ENCODE data around the gene RBM10. TPM values are rescaled to one million over a fixed set of nuclear protein-coding genes. Genes with fewer than 3 reads are reported as not detected.

RBM10 gene
- total and polyA plus RNA-seq, 7 experiments from 2014 or later, result 24.6 to 55.6 (median 37.0) TPM

DNA sequence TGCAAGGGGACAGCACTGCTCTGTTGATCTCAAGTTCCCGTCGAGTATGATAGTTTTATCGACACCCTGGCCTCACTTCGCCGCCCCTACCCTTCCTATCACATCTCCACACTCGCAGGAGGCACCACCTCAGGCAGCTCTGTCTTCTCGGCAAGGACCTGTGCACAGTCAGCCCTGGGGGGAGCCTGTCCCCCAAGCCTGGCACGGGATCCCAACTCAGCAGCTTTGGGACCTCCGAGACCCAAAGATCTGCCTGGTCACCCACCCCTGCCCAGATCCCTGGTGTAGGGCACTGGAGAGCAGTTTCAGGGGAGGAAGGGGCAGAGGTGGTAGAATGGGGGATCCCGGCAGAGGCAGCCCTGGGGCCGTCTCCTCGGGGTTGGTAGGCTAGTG, 30.6 kb downstream of the RBM10 start:
- Mint-ChIP-seq H3K27ac (peak overlapping the region in 1 of 9 donors; percentile 72), H3K36me3 (peaks cover 0 to 12% (median 8%) of the 10 kb centered on the region in 5 donors)
- POLR2A ChIA-PET, result no interaction called here

DNA sequence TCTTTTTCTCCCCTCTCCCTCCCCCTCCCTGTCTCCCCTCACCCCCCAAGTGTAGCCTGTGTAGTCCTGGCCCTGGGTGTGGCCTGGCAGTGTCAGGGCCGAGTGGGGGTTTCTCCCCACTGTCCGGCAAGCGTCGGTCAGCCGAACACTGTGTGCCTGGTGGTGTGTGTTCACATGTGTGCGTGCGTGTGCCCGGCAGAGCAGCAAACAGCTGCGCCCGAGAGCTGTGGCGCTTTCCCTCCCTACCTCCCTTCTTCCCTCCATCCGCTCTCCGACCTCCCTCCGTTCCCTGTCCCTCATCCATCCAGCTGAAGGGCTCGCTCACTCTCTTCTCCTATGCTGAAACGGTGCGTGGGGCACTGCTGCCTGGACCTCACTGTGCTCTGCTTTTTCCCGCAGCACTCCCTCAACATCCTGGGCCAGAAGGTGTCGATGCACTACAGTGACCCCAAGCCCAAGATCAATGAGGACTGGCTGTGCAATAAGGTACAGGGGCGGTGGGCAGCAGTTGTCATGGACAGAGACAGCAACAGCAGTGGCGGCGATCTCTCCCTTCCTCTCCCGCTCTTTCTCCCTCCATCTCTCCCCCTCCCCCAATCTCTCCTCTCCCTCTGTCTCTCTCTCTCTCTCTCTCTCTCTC, 31.2 kb downstream of the RBM10 start:
- Mint-ChIP-seq H3K9me3 (no peaks in the 10 kb centered on the region), H3K4me1 (peaks cover 0 to 4% (median 0%) of the 10 kb centered on the region in 7 donors), H3K27ac (peak overlapping the region in 1 of 9 donors; percentile 42), H3K4me3 (no peak overlapping the region), H3K27me3 (no peaks in the 10 kb centered on the region), H3K36me3 (peaks cover 0 to 12% (median 10%) of the 10 kb centered on the region in 5 donors)
- Histone ChIP-seq H3K27me3 (ENCODE audit: control insufficient read depth in 2 of 2, insufficient read depth in 2 of 2, low read length in 2 of 2) (no peaks in the 10 kb centered on the region), H3K4me3 (ENCODE audit: low read length) (no peak overlapping the region), H3K27ac (ENCODE audit: low read depth, low read length) (no peak overlapping the region), H3K36me3 (ENCODE audit: control insufficient read depth in 2 of 3, insufficient read depth in 3 of 3, low read length in 3 of 3) (peaks cover 0 to 92% (median 6%) of the 10 kb centered on the region in 3 experiments), H3K9me3 (ENCODE audit: control insufficient read depth in 2 of 3, low read length in 3 of 3) (no peaks in the 10 kb centered on the region), H3K4me1 (ENCODE audit: control insufficient read depth in 2 of 2, insufficient read depth in 2 of 2, low read length in 2 of 2) (no peaks in the 10 kb centered on the region)
- POLR2A ChIA-PET, result no interaction called here
- no peak for DNase-seq
- CTCF ChIA-PET, result no interaction called here
- intact Hi-C loops (cut with micrococcal nuclease), result no loop called here
- no peak for ATAC-seq

More for the DNA sequence above, 30.6 kb downstream of the RBM10 start:
- Histone ChIP-seq H3K9me3 (ENCODE audit: control insufficient read depth in 2 of 3, low read length in 3 of 3) (no peaks in the 10 kb centered on the region), H3K36me3 (ENCODE audit: control insufficient read depth in 2 of 3, insufficient read depth in 3 of 3, low read length in 3 of 3) (peaks cover 0 to 94% (median 6%) of the 10 kb centered on the region in 3 experiments), H3K4me1 (ENCODE audit: control insufficient read depth in 2 of 2, insufficient read depth in 2 of 2, low read length in 2 of 2) (no peaks in the 10 kb centered on the region), H3K27me3 (ENCODE audit: control insufficient read depth in 2 of 2, insufficient read depth in 2 of 2, low read length in 2 of 2) (no peaks in the 10 kb centered on the region), H3K4me3 (ENCODE audit: low read length) (no peak overlapping the region), H3K27ac (ENCODE audit: low read depth, low read length) (no peak overlapping the region)
- Mint-ChIP-seq H3K27me3 (no peaks in the 10 kb centered on the region), H3K4me1 (peaks cover 0 to 4% (median 0%) of the 10 kb centered on the region in 7 donors), H3K4me3 (no peak overlapping the region), H3K9me3 (no peaks in the 10 kb centered on the region)
- intact Hi-C loops (cut with micrococcal nuclease), result no loop called here
- ATAC-seq (no peak), DNase-seq (no peak)
- CTCF ChIA-PET, result no interaction called here

DNA sequence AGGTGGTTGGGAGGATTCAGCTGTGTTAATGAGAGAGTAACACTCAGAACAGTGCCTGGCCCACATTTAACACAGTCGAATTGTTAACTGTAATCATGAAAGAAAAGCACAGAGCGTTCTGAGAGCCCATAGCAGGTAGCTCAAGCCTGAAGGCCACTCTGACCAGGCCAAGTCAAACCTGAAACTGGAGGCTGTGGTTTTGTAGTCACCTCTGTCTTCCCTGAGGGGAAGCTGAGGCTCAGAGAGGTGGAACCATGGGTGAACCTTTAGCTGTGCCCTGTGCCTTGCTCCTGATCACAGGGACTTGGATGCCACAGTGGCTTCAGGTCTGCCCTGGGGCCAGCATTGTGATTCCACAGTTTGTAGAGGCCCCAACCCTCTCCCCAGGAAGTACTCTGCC, 32.1 kb downstream of the RBM10 start:
- ChIA-PET POLR2A (interaction anchor here (0.6 kb wide), 1 partner anchor 145 kb away, joined by 3 read pairs; no protein-coding TSS in a partner anchor), CTCF (no interaction called here)
- no peaks in the 10 kb centered on the region for H3K9me3 Mint-ChIP-seq
- Histone ChIP-seq H3K4me3 (ENCODE audit: low read length) (no peak overlapping the region), H3K4me1 (ENCODE audit: control insufficient read depth in 2 of 2, insufficient read depth in 2 of 2, low read length in 2 of 2) (no peaks in the 10 kb centered on the region), H3K36me3 (ENCODE audit: control insufficient read depth in 2 of 3, insufficient read depth in 3 of 3, low read length in 3 of 3) (peaks cover 0 to 92% (median 6%) of the 10 kb centered on the region in 3 experiments), H3K9me3 (ENCODE audit: control insufficient read depth in 2 of 3, low read length in 3 of 3) (no peaks in the 10 kb centered on the region), H3K27me3 (ENCODE audit: control insufficient read depth in 2 of 2, insufficient read depth in 2 of 2, low read length in 2 of 2) (no peaks in the 10 kb centered on the region), H3K27ac (ENCODE audit: low read depth, low read length) (no peak overlapping the region)
- peaks cover 0 to 16% (median 7%) of the 10 kb centered on the region in 5 donors for H3K36me3 Mint-ChIP-seq
- H3K4me3 Mint-ChIP-seq, result no peak overlapping the region
- peak overlapping the region in 1 of 9 donors; percentile 42 for H3K27ac Mint-ChIP-seq
- no peak for DNase-seq
- peaks cover 0 to 3% (median 0%) of the 10 kb centered on the region in 7 donors for H3K4me1 Mint-ChIP-seq
- intact Hi-C loops (cut with micrococcal nuclease), result no loop called here
- no peaks in the 10 kb centered on the region for H3K27me3 Mint-ChIP-seq
- ATAC-seq, result no peak

DNA sequence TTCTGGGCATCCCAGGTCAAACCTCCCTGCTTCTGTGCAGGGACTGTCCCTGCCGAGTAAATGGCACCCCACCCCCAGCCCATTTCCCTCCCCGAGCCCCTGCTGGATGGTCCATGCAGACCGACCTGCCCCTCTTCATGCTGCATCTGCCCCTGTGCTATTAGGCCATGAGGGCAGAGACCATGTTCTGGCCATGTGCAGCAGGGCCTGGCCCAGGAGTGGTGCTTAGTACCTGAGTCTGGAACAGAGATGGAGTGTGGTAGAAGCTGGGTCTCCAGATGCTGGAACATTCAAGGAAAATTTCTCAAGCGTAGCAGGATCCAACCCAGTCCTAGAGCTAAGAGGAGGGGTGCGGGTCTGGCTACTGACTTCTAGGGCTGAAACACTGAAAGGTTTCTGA, 33.3 kb downstream of the RBM10 start:
- Histone ChIP-seq H3K4me3 (ENCODE audit: low read length) (no peak overlapping the region), H3K4me1 (ENCODE audit: control insufficient read depth in 2 of 2, insufficient read depth in 2 of 2, low read length in 2 of 2) (no peaks in the 10 kb centered on the region), H3K27me3 (ENCODE audit: control insufficient read depth in 2 of 2, insufficient read depth in 2 of 2, low read length in 2 of 2) (no peaks in the 10 kb centered on the region), H3K36me3 (ENCODE audit: control insufficient read depth in 2 of 3, insufficient read depth in 3 of 3, low read length in 3 of 3) (peaks cover 0 to 90% (median 12%) of the 10 kb centered on the region in 3 experiments), H3K27ac (ENCODE audit: low read depth, low read length) (no peak overlapping the region), H3K9me3 (ENCODE audit: control insufficient read depth in 2 of 3, low read length in 3 of 3) (no peaks in the 10 kb centered on the region)
- H3K4me3 Mint-ChIP-seq, result no peak overlapping the region
- ChIA-PET CTCF (no interaction called here), POLR2A (no interaction called here)
- no peaks in the 10 kb centered on the region for H3K27me3 Mint-ChIP-seq
- intact Hi-C loops (cut with micrococcal nuclease), result no loop called here
- H3K27ac Mint-ChIP-seq, result no peak overlapping the region
- DNase-seq (no peak), ATAC-seq (no peak)
- H3K9me3 Mint-ChIP-seq, result no peaks in the 10 kb centered on the region
- H3K36me3 Mint-ChIP-seq, result peaks cover 0 to 19% (median 12%) of the 10 kb centered on the region in 5 donors
- peaks cover 0 to 3% (median 0%) of the 10 kb centered on the region in 7 donors for H3K4me1 Mint-ChIP-seq

DNA sequence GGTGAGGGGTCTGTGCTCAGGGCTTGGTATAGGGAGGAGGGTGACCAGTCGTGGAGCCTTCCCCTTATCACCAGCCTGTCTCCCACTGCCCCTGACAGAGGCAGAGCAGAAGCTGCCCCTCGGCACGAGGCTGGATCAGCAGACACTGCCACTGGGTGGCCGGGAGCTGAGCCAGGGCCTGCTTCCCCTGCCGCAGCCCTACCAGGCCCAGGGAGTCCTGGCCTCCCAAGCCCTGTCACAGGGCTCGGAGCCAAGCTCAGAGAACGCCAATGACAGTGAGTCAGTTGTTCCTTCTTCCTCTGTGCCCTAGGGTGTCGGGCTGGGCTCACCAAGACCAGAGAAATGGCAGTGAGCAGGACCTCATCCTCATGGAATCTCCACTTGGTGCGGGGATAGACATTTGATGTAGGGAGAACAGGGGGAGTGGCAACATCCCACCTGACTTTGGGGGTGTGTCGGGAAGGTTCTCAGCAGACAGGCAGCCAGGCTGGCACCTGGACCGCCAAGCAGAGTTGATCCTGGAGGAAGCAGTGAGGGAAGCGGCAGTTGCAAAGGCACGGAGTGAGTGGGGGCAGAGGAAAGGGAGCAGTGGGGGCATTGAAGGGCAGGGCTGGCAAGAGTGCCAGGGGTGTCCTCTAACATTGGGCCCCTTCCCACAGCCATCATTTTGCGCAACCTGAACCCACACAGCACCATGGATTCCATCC, 34.4 kb downstream of the RBM10 start:
- intact Hi-C loops (cut with micrococcal nuclease), result no loop called here
- peaks cover 0 to 3% (median 0%) of the 10 kb centered on the region in 7 donors for H3K4me1 Mint-ChIP-seq
- H3K36me3 Mint-ChIP-seq, result peaks cover 0 to 19% (median 12%) of the 10 kb centered on the region in 5 donors
- Histone ChIP-seq H3K27me3 (ENCODE audit: control insufficient read depth in 2 of 2, insufficient read depth in 2 of 2, low read length in 2 of 2) (no peaks in the 10 kb centered on the region), H3K36me3 (ENCODE audit: control insufficient read depth in 2 of 3, insufficient read depth in 3 of 3, low read length in 3 of 3) (peaks cover 0 to 79% (median 12%) of the 10 kb centered on the region in 3 experiments), H3K4me3 (ENCODE audit: low read length) (no peak overlapping the region), H3K9me3 (ENCODE audit: control insufficient read depth in 2 of 3, low read length in 3 of 3) (no peaks in the 10 kb centered on the region), H3K4me1 (ENCODE audit: control insufficient read depth in 2 of 2, insufficient read depth in 2 of 2, low read length in 2 of 2) (no peaks in the 10 kb centered on the region), H3K27ac (ENCODE audit: low read depth, low read length) (no peak overlapping the region)
- CTCF ChIA-PET, result interaction anchor here (0.6 kb wide), 1 partner anchor 782 kb away, joined by 3 read pairs; no protein-coding TSS in a partner anchor
- POLR2A ChIA-PET, result no interaction called here
- H3K4me3 Mint-ChIP-seq, result no peak overlapping the region
- DNase-seq (no peak), ATAC-seq (no peak)
- H3K27me3 Mint-ChIP-seq, result no peaks in the 10 kb centered on the region
- H3K27ac Mint-ChIP-seq, result no peak overlapping the region
- no peaks in the 10 kb centered on the region for H3K9me3 Mint-ChIP-seq

DNA sequence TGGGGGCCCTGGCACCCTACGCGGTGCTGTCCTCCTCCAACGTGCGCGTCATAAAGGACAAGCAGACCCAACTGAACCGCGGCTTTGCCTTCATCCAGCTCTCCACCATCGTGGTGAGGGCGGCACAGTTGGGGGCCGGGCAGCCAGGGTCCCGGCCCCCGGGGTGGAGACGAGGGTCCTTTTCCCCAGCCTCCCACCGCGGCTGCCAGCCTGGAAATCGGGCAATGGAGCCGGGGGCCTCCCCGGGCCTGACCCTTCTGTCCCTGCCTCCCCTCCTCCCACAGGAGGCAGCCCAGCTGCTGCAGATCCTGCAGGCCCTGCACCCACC, 34.9 kb downstream of the RBM10 start:
- H3K4me3 ChIP-seq (ENCODE audit: low read length), result no peak overlapping the region
- Mint-ChIP-seq H3K27me3 (no peaks in the 10 kb centered on the region), H3K4me1 (peaks cover 0 to 3% (median 0%) of the 10 kb centered on the region in 7 donors), H3K27ac (no peak overlapping the region), H3K36me3 (peaks cover 0 to 19% (median 12%) of the 10 kb centered on the region in 5 donors), H3K9me3 (no peaks in the 10 kb centered on the region), H3K4me3 (no peak overlapping the region)
- ATAC-seq (no peak), DNase-seq (no peak)
- CTCF ChIA-PET, result no interaction called here
- no peaks in the 10 kb centered on the region for H3K4me1 ChIP-seq (ENCODE audit: control insufficient read depth in 2 of 2, insufficient read depth in 2 of 2, low read length in 2 of 2)
- no peak overlapping the region for H3K27ac ChIP-seq (ENCODE audit: low read depth, low read length)
- POLR2A ChIA-PET, result no interaction called here
- H3K27me3 ChIP-seq (ENCODE audit: control insufficient read depth in 2 of 2, insufficient read depth in 2 of 2, low read length in 2 of 2), result no peaks in the 10 kb centered on the region
- peaks cover 0 to 78% (median 12%) of the 10 kb centered on the region in 3 experiments for H3K36me3 ChIP-seq (ENCODE audit: control insufficient read depth in 2 of 3, insufficient read depth in 3 of 3, low read length in 3 of 3)
- H3K9me3 ChIP-seq (ENCODE audit: control insufficient read depth in 2 of 3, low read length in 3 of 3), result no peaks in the 10 kb centered on the region
- intact Hi-C loops (cut with micrococcal nuclease), result no loop called here

All from naive thymus-derived CD4-positive, alpha-beta T cell (primary cell).